PC-3 (cell line): Measurements from ENCODE around the gene TMUB2. TPM values are rescaled to one million over a fixed set of nuclear protein-coding genes. Genes with fewer than 3 reads are reported as not detected.

ENCODE experiments used
- ATAC-seq: fragments of 200-7000 bp; cut with Tn5 transposase; 2 replicates; pipeline ENCODE4 v1.9.1; 2020; ENCODE audit warnings: mild to moderate bottlenecking, moderate library complexity
- BruUV-seq: library from RNA; stranded (reverse); fragments of 400-500 nt; replicated peaks from 2 replicates; lab custom pipeline; 2021; lab: Mats Ljungman, UMichigan
- CTCF ChIA-PET: fragments of 300-600 bp; sonication (Branson Sonifier 250); formaldehyde crosslinking; loops from one replicate; lab custom pipeline; 2022; ENCODE audit warnings: antibody characterized with exemption; lab: Charles Lee
- POLR2A ChIA-PET: fragments of 300-600 bp; sonication (Branson Sonifier 250); formaldehyde crosslinking; loops from one replicate; lab custom pipeline; 2022; ENCODE audit warnings: antibody characterized with exemption; ENCODE audit not compliant: unreplicated experiment; lab: Charles Lee
- DNase-seq: peaks from one replicate; pipeline ENCODE4 v3.0.0-alpha.2; 2015
- H2AFZ ChIP-seq: fragments of 300-600 bp; sonication (generic); 2 replicates; pipeline ENCODE4 v1.6.0; 2016; ENCODE audit warnings: antibody characterized with exemption, low read length
- H3F3A ChIP-seq: fragments of 300-600 bp; sonication (generic); one replicate; pipeline ENCODE4 v1.6.0; 2017; ENCODE audit warnings: antibody characterized with exemption, low read length, control low read depth, mild to moderate bottlenecking; ENCODE audit not compliant: unreplicated experiment
- H3K27ac ChIP-seq: fragments of 300-600 bp; sonication (generic); 2 replicates; pipeline ENCODE4 v1.5.1; 2016; ENCODE audit warnings: mild to moderate bottlenecking, low read length
- H3K27me3 ChIP-seq: fragments of 300-600 bp; sonication (generic); 2 replicates; pipeline ENCODE4 v1.6.1; 2016; ENCODE audit warnings: low read length, mixed read lengths
- H3K36me3 ChIP-seq: fragments of 300-600 bp; sonication (generic); 2 replicates; pipeline ENCODE4 v1.6.1; 2016; ENCODE audit warnings: low read depth, mixed run types, low read length, mixed read lengths
- H3K4me1 ChIP-seq: fragments of 300-600 bp; sonication (generic); 2 replicates; pipeline ENCODE4 v1.5.1; 2016; ENCODE audit warnings: low read length; ENCODE audit not compliant: insufficient read depth
- H3K4me2 ChIP-seq: fragments of 300-600 bp; sonication (generic); 2 replicates; pipeline ENCODE4 v1.6.0; 2016; ENCODE audit warnings: low read length
- H3K4me3 ChIP-seq: fragments of 300-600 bp; sonication (generic); 2 replicates; pipeline ENCODE4 v1.5.1; 2016; ENCODE audit warnings: mild to moderate bottlenecking, low read length, mixed read lengths
- H3K79me2 ChIP-seq: fragments of 300-600 bp; sonication (generic); 2 replicates; pipeline ENCODE4 v1.6.1; 2017; ENCODE audit warnings: low read length, mixed read lengths
- H3K9ac ChIP-seq: fragments of 300-600 bp; sonication (generic); 2 replicates; pipeline ENCODE4 v1.6.0; 2016; ENCODE audit warnings: mild to moderate bottlenecking, low read length
- H3K9me2 ChIP-seq: fragments of 300-600 bp; sonication (generic); replicated peaks from 2 replicates; pipeline ENCODE4 v1.6.1; 2016; ENCODE audit warnings: mixed run types, low read length, mixed read lengths
- H3K9me3 ChIP-seq: fragments of 300-600 bp; sonication (generic); 2 replicates; pipeline ENCODE4 v1.6.1; 2016; ENCODE audit warnings: low read length, mixed read lengths
- H4K20me1 ChIP-seq: fragments of 300-600 bp; sonication (generic); 2 replicates; pipeline ENCODE4 v1.6.1; 2016; ENCODE audit warnings: low read length, mixed read lengths
- EZH2 ChIP-seq: fragments of 300-600 bp; sonication (generic); IDR thresholded peaks from one replicate; pipeline ENCODE4 v1.6.1; 2017; ENCODE audit warnings: antibody characterized with exemption, mild to moderate bottlenecking, low read length; ENCODE audit not compliant: unreplicated experiment
- EZH2phosphoT487 ChIP-seq: fragments of 300-600 bp; sonication (generic); IDR thresholded peaks from 2 replicates; pipeline ENCODE4 v1.6.1; 2018; ENCODE audit warnings: mild to moderate bottlenecking, antibody characterized with exemption, low read length, borderline replicate concordance
- intact Hi-C: fragments of 100-400 bp; cut with micrococcal nuclease; formaldehyde crosslinking; loops from 2 replicates; pipeline ENCODE4 v1.9.0; 2023
- total RNA-seq: library from RNA; depleted of rRNA; stranded (reverse); fragments of >200 nt; gene quantifications from 2 replicates; pipeline ENCODE4 v1.2.3, GENCODE V29; 2014
- TF ChIP-seq, protein P1 (sequence below): fragments of 300-600 bp; sonication (generic); conservative IDR thresholded peaks from 2 replicates; pipeline ENCODE4 v1.5.1; 2017; ENCODE audit warnings: antibody characterized with exemption, low read depth, mild to moderate bottlenecking, low read length

TMUB2 gene
- total RNA-seq, 1 experiment from 2014 or later = 43.4 TPM

DNA sequence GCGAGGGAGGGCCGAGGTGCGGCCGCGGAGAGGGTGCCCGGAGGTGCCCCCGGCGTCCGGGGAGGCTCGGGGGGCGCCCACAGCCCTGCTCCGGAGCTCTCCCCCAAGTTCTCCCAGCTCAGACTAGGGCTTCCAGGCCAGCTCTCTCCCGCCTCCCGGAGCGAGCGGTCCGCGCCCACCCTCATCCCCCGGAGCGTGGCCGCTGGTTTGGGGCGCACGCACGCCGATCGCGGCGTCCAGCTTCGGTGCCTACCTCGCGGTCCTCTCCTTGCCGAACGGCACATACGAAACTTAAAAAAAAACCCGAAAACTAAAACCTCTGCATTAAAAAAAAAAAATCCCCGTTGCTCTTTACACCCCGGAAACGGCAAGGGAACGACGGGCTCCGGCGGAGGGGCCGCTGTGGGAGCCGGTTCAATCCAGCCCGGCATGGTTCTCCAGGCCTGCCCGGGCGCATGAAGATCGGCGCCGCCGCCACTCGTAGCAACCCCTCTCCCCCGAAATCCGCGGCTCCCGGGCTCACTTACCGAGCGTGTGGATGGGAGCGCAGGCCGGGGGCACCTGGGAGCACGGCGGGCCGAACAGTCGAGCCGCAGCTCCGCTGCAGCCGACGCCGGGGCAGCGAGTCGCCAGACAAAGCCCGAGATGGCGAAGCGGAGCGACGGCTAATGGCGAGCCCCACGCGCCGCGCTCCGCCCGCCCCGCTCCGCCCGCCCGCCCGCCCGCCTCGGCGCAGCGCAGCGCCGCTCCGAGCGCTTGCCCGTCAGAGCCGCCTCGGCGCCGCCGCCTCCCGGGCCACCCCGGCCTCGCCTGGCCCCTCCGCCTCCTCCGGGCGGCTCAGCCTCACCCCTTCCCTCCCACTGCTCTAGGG, 33.7 kb downstream of the TMUB2 start:
- H3K79me2 ChIP-seq = peaks cover 61% of the 10 kb centered on the region
- BruUV-seq = no TSS peak
- ChIA-PET POLR2A (interaction anchor here (0.5 to 0.6 kb wide), 3 partner anchors 14 to 125 kb away, joined by 3 to 10 read pairs (median 7); partner anchors contain the start of gene GRN), CTCF (interaction anchor here (0.5 to 1.8 kb wide), 5 partner anchors 72 to 125 kb away, joined by 3 to 7 read pairs (median 4); no protein-coding TSS in a partner anchor)
- ATAC-seq = peak; percentile 5
- peak overlapping the region; percentile 94 for H3K4me2 ChIP-seq
- no peaks in the 10 kb centered on the region for H3K9me3 ChIP-seq
- H3K9me2 ChIP-seq = no peaks in the 10 kb centered on the region
- H3F3A ChIP-seq = peaks cover 10% of the 10 kb centered on the region
- H2AFZ ChIP-seq = peak overlapping the region; percentile 46
- H3K4me3 ChIP-seq = peak overlapping the region; percentile 95
- peaks cover 45% of the 10 kb centered on the region for H3K4me1 ChIP-seq
- H3K36me3 ChIP-seq = peaks cover 19% of the 10 kb centered on the region
- DNase-seq = peak; percentile 48
- H4K20me1 ChIP-seq = no peaks in the 10 kb centered on the region
- TF ChIP-seq EZH2phosphoT487 (no peak), EZH2 (no peak)
- TF ChIP-seq, protein P1, sequence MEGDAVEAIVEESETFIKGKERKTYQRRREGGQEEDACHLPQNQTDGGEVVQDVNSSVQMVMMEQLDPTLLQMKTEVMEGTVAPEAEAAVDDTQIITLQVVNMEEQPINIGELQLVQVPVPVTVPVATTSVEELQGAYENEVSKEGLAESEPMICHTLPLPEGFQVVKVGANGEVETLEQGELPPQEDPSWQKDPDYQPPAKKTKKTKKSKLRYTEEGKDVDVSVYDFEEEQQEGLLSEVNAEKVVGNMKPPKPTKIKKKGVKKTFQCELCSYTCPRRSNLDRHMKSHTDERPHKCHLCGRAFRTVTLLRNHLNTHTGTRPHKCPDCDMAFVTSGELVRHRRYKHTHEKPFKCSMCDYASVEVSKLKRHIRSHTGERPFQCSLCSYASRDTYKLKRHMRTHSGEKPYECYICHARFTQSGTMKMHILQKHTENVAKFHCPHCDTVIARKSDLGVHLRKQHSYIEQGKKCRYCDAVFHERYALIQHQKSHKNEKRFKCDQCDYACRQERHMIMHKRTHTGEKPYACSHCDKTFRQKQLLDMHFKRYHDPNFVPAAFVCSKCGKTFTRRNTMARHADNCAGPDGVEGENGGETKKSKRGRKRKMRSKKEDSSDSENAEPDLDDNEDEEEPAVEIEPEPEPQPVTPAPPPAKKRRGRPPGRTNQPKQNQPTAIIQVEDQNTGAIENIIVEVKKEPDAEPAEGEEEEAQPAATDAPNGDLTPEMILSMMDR = no peak
- H3K9ac ChIP-seq = peak overlapping the region; percentile 97
- H3K27me3 ChIP-seq = no peaks in the 10 kb centered on the region
- H3K27ac ChIP-seq = peak overlapping the region; percentile 87
- intact Hi-C loops = loop anchor here (1.0 kb wide), 1 partner anchor 82 kb away; no protein-coding TSS in a partner anchor

DNA sequence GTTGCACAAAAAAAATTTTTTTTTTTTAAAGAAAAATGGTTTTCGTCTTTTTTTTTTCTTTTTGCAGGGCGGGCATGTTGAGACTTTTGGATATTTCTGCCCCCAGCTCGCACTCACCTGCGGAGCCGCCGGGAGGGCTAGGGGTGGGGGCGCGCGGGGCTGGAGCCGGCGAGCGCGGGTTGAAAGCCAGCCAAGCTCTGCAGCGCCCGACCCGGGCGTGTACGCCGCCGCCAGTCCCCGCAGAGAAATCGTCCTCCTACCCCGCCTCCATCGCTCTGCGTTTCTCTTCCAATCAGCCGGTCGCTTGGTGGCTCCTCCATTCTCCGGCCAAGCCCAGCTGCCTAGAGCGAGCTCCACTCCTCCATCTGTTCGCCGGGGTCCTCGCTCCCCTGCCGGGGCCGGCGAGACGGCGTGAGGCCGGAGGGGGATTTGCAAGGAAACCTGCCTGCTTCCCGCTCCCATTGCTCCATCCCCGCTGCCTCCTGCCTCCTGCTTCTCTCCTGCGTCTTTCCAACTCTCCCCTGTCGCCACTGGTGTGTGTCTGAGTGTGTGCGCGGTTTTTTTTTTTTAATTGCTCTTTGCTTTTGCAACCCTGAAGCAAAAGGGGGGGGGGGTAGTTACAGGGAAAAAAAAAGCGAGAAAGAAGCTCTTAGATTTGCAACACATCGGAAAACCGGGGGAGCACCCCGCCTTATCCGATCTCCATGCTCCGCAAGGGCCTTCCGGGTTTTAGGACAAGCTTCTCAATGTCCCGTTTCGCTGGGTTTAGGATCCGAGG, 34.5 kb downstream of the TMUB2 start:
- no peaks in the 10 kb centered on the region for H3K9me2 ChIP-seq
- ATAC-seq (peak; percentile 7), DNase-seq (peak; percentile 77)
- peak overlapping the region; percentile 97 for H3K9ac ChIP-seq
- H3K79me2 ChIP-seq = peaks cover 52% of the 10 kb centered on the region
- peak overlapping the region; percentile 87 for H3K27ac ChIP-seq
- POLR2A ChIA-PET = interaction anchor here (0.5 to 1.0 kb wide), 7 partner anchors 59 to 1223 kb away, joined by 3 to 20 read pairs (median 5); partner anchors contain the start of genes GRN and RPL27
- intact Hi-C loops = loop anchor here (1.0 kb wide), 1 partner anchor 83 kb away; no protein-coding TSS in a partner anchor
- H3K27me3 ChIP-seq = no peaks in the 10 kb centered on the region
- H3K4me1 ChIP-seq = peaks cover 45% of the 10 kb centered on the region
- peak overlapping the region; percentile 94 for H3K4me2 ChIP-seq
- H3K4me3 ChIP-seq = peak overlapping the region; percentile 95
- no peaks in the 10 kb centered on the region for H3K9me3 ChIP-seq
- H3F3A ChIP-seq = peaks cover 10% of the 10 kb centered on the region
- CTCF ChIA-PET = interaction anchor here (0.6 to 1.8 kb wide), 8 partner anchors 13 to 399 kb away, joined by 3 to 8 read pairs (median 5); no protein-coding TSS in a partner anchor
- no peaks in the 10 kb centered on the region for H4K20me1 ChIP-seq
- TF ChIP-seq, protein P1 = no peak
- no peak for TF ChIP-seq EZH2phosphoT487
- H3K36me3 ChIP-seq = peaks cover 10% of the 10 kb centered on the region
- peak overlapping the region; percentile 58 for H2AFZ ChIP-seq
- TSS peak; percentile 52 for BruUV-seq
